Measurements from ENCODE around the gene GALNT5.
"Not testable (repeated sequence)": the region's sequence is repeated elsewhere in the genome, so short reads cannot be mapped to it uniquely, and the experiment has no call there.

GALNT5 gene, protein sequence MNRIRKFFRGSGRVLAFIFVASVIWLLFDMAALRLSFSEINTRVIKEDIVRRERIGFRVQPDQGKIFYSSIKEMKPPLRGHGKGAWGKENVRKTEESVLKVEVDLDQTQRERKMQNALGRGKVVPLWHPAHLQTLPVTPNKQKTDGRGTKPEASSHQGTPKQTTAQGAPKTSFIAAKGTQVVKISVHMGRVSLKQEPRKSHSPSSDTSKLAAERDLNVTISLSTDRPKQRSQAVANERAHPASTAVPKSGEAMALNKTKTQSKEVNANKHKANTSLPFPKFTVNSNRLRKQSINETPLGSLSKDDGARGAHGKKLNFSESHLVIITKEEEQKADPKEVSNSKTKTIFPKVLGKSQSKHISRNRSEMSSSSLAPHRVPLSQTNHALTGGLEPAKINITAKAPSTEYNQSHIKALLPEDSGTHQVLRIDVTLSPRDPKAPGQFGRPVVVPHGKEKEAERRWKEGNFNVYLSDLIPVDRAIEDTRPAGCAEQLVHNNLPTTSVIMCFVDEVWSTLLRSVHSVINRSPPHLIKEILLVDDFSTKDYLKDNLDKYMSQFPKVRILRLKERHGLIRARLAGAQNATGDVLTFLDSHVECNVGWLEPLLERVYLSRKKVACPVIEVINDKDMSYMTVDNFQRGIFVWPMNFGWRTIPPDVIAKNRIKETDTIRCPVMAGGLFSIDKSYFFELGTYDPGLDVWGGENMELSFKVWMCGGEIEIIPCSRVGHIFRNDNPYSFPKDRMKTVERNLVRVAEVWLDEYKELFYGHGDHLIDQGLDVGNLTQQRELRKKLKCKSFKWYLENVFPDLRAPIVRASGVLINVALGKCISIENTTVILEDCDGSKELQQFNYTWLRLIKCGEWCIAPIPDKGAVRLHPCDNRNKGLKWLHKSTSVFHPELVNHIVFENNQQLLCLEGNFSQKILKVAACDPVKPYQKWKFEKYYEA

DNA sequence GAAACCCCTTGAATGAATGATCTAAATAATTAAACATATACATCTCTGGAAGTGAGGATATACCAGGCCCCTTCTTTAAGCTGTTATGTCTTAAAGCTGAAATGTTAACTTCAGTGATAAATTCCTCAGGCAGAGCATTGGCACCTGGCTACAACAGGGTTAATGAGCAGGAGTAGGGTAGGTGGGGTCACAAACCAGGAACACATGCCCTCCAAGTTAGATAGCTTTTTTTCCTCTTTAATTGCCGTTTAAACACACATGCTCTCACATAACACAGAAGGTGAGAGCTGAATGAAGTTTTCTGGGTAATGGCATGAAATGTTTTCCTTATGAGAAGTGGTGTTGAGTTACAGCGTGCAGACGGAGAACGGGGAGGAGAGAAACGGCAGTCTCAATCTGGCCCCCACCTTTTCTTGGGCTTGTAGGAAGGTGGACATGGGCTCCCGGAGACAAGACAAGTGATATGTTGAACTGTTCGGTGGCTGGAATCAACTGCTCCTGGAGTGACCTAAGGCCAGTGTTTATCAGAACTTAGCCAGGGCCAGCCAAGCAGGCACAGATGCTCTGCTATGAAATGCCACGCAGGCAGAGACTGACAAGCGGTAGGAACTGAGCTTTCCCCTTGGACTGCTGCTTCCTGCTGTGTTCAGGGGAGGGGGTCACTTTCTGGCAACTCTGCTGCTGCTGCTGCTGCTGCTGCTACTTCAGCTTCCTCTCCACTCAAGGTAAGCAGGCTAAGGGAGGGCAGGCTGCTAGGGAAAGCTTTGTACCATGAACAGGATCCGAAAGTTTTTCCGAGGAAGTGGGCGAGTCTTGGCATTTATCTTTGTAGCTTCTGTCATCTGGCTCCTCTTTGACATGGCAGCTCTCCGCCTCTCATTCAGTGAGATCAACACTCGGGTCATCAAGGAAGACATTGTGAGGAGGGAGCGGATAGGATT lies at the start of gene GALNT5:
TSS of gene GALNT5 (plus strand) at position 394 of the 941 bp plus-strand sequence. CDS start at position 772, 378 bp downstream.
- H3K9me3 Mint-ChIP-seq, result no peaks in the 10 kb centered on the region
- H3K4me1 Mint-ChIP-seq, result peaks cover 12% of the 10 kb centered on the region
- DNase-seq (ENCODE audit: low spot score in 2 of 2) (no peak), ATAC-seq (no peak)
- H3K27ac Mint-ChIP-seq, result no peak within 1 kb of the TSS
- no peaks in the 10 kb centered on the region for H3K36me3 Mint-ChIP-seq
- no peak within 1 kb of the TSS for H3K4me3 Mint-ChIP-seq

- H3K27ac Mint-ChIP-seq, result no peak overlapping the region
- no peak for DNase-seq (ENCODE audit: low spot score in 2 of 2)
- no peak for ATAC-seq
- no peaks in the 10 kb centered on the region for H3K36me3 Mint-ChIP-seq
- H3K4me1 Mint-ChIP-seq, result no peaks in the 10 kb centered on the region
- no peak overlapping the region for H3K4me3 Mint-ChIP-seq
- H3K9me3 Mint-ChIP-seq, result no peaks in the 10 kb centered on the region
Observed at GRCh38 chr2:157216286-157216965, 41.1 kb upstream of the GALNT5 start.

DNA sequence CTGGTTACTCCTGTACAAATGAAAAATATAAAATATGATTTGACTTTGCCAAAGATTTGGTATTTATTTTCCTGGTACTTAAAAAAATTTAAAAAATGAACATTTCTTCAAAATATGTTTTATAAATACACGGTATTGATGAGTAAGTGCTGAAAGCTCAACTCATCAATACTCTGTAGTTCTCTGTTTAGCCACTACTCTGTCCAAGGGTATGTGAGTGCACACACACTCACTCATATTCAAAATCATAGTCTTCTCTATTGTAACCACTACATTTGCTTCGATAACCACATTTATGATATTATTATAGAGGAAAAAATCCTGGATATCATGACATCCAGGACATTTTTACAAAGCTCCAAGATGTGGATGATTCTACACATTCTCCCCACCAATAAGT lies 40.1 kb upstream of the GALNT5 start:
- no peak for DNase-seq (ENCODE audit: low spot score in 2 of 2)
- no peaks in the 10 kb centered on the region for H3K4me1 Mint-ChIP-seq
- H3K36me3 Mint-ChIP-seq, result no peaks in the 10 kb centered on the region
- H3K4me3 Mint-ChIP-seq, result no peak overlapping the region
- no peak for ATAC-seq
- no peak overlapping the region for H3K27ac Mint-ChIP-seq
- H3K9me3 Mint-ChIP-seq, result no peaks in the 10 kb centered on the region

GRCh38 chr2:157218911-157219310 lies 38.6 kb upstream of the GALNT5 start:
- H3K4me1 Mint-ChIP-seq, result no peaks in the 10 kb centered on the region

DNA sequence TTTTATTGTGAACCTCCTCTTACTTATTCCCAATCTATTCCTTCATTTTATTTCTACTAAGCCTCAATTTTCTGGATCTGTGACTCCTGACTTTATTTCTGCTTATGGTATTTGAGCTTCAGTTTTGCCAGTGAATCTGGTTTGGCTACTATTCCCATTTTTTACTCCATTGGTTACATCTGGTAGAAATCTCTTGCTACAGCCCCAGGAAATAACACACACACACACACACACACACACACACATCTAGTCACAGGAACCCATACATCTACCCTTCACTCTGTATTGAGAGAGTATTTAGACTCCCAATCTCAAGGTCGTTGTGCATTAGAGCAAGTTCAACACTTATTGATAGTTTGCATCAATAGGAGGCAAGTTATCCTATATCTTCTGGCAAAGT lies 37.0 kb upstream of the GALNT5 start:
- no peak for DNase-seq (ENCODE audit: low spot score in 2 of 2)
- H3K4me3 Mint-ChIP-seq, result no peak overlapping the region
- H3K9me3 Mint-ChIP-seq, result no peaks in the 10 kb centered on the region

More at GRCh38 chr2:157218911-157219310, 38.6 kb upstream of the GALNT5 start:
- no peaks in the 10 kb centered on the region for H3K9me3 Mint-ChIP-seq
- H3K4me3 Mint-ChIP-seq, result no peak overlapping the region
- DNase-seq (ENCODE audit: low spot score in 2 of 2), result no peak
- H3K36me3 Mint-ChIP-seq, result no peaks in the 10 kb centered on the region
- H3K27ac Mint-ChIP-seq, result no peak overlapping the region
- no peak for ATAC-seq

GRCh38 chr2:157221394-157221988 lies 36.0 kb upstream of the GALNT5 start:
- H3K27ac Mint-ChIP-seq, result no peak overlapping the region
- ATAC-seq (no peak), DNase-seq (ENCODE audit: low spot score in 2 of 2) (no peak)
- H3K4me1 Mint-ChIP-seq, result no peaks in the 10 kb centered on the region
- H3K4me3 Mint-ChIP-seq, result no peak overlapping the region
- H3K36me3 Mint-ChIP-seq, result no peaks in the 10 kb centered on the region
- no peaks in the 10 kb centered on the region for H3K9me3 Mint-ChIP-seq

More for the DNA sequence above, 37.0 kb upstream of the GALNT5 start:
- Mint-ChIP-seq H3K4me1 (no peaks in the 10 kb centered on the region), H3K36me3 (no peaks in the 10 kb centered on the region), H3K27ac (no peak overlapping the region)
- no peak for ATAC-seq

DNA sequence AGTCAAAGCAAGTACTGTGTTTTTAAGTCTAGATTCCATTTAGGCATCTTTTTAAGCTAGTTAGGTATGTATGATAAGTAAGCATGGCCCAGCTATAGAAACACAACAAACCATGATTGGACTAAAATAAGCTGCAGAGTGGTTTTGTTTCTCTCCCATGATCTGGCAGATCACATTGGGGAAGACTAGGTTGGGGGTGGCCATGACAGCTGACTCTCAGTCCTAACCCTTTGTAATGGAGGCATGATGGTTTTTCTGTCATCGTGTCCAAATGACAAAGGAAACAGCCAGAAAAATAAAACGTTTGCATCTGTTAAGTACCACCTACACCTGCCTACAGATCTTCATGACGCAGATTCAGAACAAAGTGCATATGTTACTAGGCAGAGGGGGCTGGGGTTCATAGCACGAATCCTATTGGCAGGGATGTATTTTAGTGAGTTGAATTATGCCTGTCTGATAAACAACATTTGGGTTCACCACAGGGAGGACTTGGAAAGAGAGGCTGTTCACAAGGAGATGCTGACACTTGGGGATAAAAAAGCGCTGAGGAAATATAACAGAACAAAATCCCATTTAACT lies 33.8 kb upstream of the GALNT5 start:
- Mint-ChIP-seq H3K4me1 (no peaks in the 10 kb centered on the region), H3K36me3 (no peaks in the 10 kb centered on the region), H3K27ac (no peak overlapping the region), H3K9me3 (no peaks in the 10 kb centered on the region), H3K4me3 (no peak overlapping the region)
- DNase-seq (ENCODE audit: low spot score in 2 of 2) (no peak), ATAC-seq (no peak)

DNA sequence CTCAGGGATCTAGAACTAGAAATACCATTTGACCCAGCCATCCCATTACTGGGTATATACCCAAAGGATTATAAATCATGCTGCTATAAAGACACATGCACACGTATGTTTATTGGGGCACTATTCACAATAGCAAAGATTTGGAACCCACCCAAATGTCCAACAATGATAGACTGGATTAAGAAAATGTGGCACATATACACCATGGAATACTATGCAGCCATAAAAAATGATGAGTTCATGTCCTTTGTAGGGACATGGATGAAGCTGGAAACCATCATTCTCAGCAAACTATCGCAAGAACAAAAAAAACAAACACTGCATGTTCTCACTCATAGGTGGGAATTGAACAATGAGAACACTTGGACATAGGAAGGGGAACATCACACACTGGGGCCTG lies 33.1 kb upstream of the GALNT5 start:
- not testable (repeated sequence) for H3K9me3 Mint-ChIP-seq; H3K4me3 Mint-ChIP-seq; H3K27ac Mint-ChIP-seq; DNase-seq (ENCODE audit: low spot score in 2 of 2); ATAC-seq; H3K4me1 Mint-ChIP-seq; H3K36me3 Mint-ChIP-seq

DNA sequence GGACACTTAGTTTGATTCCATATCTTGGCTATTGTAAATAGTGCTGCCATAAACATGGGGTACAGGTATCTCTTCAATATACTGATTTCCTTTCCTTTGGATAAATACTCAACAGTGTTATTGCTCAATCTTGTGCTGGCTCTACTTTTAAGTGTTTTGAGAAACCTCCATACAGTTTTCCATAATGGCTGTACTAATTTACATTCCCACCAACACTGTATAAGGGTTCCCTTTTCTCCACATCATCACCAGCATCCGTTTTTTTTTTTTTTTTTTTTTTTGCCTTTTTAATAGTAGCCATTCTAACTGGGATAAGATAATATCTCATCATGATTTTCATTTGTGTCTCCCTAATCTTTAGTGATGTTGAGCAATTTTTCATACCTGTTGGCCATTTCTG lies 29.9 kb upstream of the GALNT5 start:
- H3K36me3 Mint-ChIP-seq, result no peaks in the 10 kb centered on the region
- no peak for ATAC-seq
- no peak for DNase-seq (ENCODE audit: low spot score in 2 of 2)
- no peaks in the 10 kb centered on the region for H3K4me1 Mint-ChIP-seq
- H3K27ac Mint-ChIP-seq, result no peak overlapping the region
- no peaks in the 10 kb centered on the region for H3K9me3 Mint-ChIP-seq
- no peak overlapping the region for H3K4me3 Mint-ChIP-seq

DNA sequence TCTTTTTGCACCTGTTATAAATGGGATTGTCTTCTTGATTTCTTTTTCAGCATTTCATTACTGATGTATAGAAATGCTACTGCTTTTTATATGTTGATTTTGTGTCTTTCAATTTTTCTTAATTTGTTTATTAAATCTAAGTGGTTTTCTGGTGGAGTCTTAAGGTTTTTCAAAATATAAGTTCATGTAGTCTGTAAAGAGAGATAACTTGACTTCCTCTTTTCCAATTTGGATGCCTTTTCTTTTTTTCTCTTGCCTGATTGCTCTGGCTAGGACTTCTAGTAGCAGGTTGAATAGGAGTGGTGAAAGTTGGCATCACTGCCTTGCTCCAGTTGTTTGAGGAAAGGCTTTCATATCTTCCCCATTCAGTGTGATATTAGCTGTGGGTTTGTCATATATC lies 28.6 kb upstream of the GALNT5 start:
- ATAC-seq, result no peak
- H3K27ac Mint-ChIP-seq, result no peak overlapping the region
- H3K4me3 Mint-ChIP-seq, result no peak overlapping the region
- H3K36me3 Mint-ChIP-seq, result no peaks in the 10 kb centered on the region
- no peaks in the 10 kb centered on the region for H3K9me3 Mint-ChIP-seq
- DNase-seq (ENCODE audit: low spot score in 2 of 2), result no peak
- H3K4me1 Mint-ChIP-seq, result no peaks in the 10 kb centered on the region

DNA sequence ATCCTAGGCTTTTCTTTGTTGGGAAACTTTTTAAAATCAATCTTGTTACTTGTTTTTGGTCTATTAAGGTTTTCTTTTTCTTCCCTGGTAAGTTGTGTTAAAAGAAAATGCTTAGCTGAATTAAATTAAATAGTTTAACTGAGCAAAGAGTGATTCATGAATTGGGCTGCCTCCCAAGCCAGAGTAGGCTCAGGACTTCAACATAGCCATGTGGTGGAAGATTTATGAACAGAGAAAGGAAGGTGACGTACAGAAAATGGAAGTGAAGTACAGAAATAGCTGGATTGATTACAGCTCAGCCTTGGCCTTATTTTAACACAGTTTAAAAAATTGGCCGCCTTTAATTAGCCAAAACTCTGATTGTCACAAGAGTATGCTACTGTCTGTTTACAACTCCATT lies 27.9 kb upstream of the GALNT5 start:
- ATAC-seq (no peak), DNase-seq (ENCODE audit: low spot score in 2 of 2) (no peak)
- H3K4me1 Mint-ChIP-seq, result no peaks in the 10 kb centered on the region
- H3K9me3 Mint-ChIP-seq, result no peaks in the 10 kb centered on the region
- H3K36me3 Mint-ChIP-seq, result no peaks in the 10 kb centered on the region
- no peak overlapping the region for H3K27ac Mint-ChIP-seq
- H3K4me3 Mint-ChIP-seq, result no peak overlapping the region

DNA sequence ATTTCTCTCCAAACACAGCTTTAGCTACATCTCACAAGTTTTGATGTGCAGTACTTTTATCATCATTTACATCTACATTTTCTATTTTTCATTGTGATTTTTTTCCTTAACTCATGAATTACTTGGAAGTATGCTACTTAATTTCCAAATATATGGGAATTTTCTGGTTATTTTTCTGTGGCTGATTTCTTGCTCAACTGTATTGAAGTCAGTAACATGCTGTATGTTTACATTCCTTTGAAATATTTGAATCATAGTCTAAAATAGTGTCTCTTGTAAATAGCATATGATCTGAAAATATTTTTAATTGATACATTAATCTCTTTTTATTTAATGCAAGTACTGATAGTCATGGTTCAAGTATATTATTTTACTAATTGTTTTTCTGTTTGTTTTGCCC lies 26.0 kb upstream of the GALNT5 start:
- no peak overlapping the region for H3K4me3 Mint-ChIP-seq
- H3K36me3 Mint-ChIP-seq, result no peaks in the 10 kb centered on the region
- DNase-seq (ENCODE audit: low spot score in 2 of 2) (no peak), ATAC-seq (no peak)
- no peak overlapping the region for H3K27ac Mint-ChIP-seq
- no peaks in the 10 kb centered on the region for H3K9me3 Mint-ChIP-seq
- no peaks in the 10 kb centered on the region for H3K4me1 Mint-ChIP-seq

- Mint-ChIP-seq H3K4me1 (no peaks in the 10 kb centered on the region), H3K9me3 (no peaks in the 10 kb centered on the region), H3K27ac (no peak overlapping the region), H3K4me3 (no peak overlapping the region), H3K36me3 (no peaks in the 10 kb centered on the region)
- DNase-seq (ENCODE audit: low spot score in 2 of 2) (no peak), ATAC-seq (no peak)
Observed at GRCh38 chr2:157233506-157233905, 24.0 kb upstream of the GALNT5 start.

DNA sequence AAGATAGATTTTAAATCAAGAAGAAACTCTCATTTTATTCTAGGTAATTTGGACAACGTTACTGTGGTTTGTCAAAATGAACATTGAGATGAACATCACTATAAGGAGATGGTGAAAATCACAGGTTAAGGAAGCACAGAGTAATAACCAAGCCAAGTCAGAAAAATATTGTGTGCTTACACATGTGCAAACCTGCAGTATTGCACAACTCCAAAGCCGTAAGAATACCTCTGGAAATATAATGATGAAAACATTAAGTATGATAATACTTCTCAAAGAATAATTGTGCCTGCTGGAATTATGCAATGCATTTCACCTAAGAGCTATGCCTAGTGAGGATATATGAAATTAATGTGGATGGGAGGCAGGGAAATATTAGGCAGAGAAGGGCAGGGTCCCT lies 21.1 kb upstream of the GALNT5 start:
- no peaks in the 10 kb centered on the region for H3K4me1 Mint-ChIP-seq
- ATAC-seq (no peak), DNase-seq (ENCODE audit: low spot score in 2 of 2) (no peak)
- no peak overlapping the region for H3K4me3 Mint-ChIP-seq
- H3K36me3 Mint-ChIP-seq, result no peaks in the 10 kb centered on the region
- no peaks in the 10 kb centered on the region for H3K9me3 Mint-ChIP-seq
- H3K27ac Mint-ChIP-seq, result no peak overlapping the region

Data from stimulated activated effector memory CD8-positive, alpha-beta T cell treated with anti-CD3 and anti-CD28 coated beads, Interleukin-12 subunit alpha, Interleukin-12 subunit beta, amount 100 ng/mL, for 72 hours (primary cell).